ENCODE results near the gene IGF2BP2.

DNA sequence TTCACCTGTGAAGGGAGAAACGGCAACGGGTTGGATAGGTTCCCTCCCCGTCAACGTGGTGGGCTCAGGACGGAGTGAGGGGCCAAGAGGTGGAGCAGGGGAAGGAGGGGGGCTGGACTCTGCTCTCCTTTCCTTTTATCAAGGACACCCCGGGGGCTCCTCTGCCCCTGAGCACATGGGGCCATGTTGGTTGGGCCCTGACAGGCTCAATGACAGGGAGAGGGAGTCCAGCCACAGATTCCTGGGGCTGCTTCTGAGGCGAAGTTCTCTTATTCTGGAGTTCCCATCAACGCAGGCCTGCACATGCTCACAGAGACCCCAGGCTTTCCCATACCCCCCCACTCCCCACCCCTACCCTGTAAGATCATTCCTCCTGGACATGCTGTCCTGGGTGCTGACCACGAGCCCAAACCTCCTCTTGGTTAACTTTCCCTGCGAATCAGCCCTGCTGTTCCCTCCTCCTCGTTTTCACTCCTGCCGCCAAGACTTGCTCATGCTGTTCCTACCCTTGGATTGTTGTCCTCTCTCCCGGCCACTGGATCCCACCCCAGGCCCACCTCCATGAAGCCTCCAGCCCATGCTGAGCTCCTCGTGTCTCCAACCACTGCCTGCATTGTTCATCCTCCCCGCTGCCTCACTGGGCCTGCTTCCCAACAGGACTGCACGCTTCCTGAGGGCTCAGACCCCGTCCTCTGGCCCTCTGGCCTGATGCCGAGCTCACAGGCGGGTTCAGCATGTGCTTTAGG is 177.5 kb downstream of the IGF2BP2 start:
- TF ChIP-seq POLR2A (IDR thresholded peaks at IDR 0.05) (no peak), EP300 (IDR thresholded peaks at IDR 0.05) (no peak)
